Keratinocyte (primary cell): Measurements from ENCODE around the gene DENND4C. TPM values are rescaled to one million over a fixed set of nuclear protein-coding genes. Genes with fewer than 3 reads are reported as not detected.
A peak's percentile ranks its signal among the peaks of the same experiment; 100 is the strongest.

Source experiments
- DNase-seq: peaks from one replicate; pipeline ENCODE4 v3.0.0-alpha.2; 2011; ENCODE audit warnings: low read depth, missing footprints, low spot score
- FAIRE-seq: peaks from 2 replicates; lab custom pipeline; 2011; peaks lifted over from hg19 to GRCh38; lab: Jason Lieb, UNC
- H2AFZ ChIP-seq: 2 replicates; pipeline ENCODE4 v1.6.0; 2012; ENCODE audit warnings: low read length, control low read depth, inconsistent platforms; ENCODE audit not compliant: control insufficient read depth
- H3K27ac ChIP-seq: 2 replicates; pipeline ENCODE4 v1.5.1; 2011; ENCODE audit warnings: low read length; ENCODE audit not compliant: control insufficient read depth, insufficient read depth
- H3K27me3 ChIP-seq: 3 replicates; pipeline ENCODE4 v1.6.0; 2011; ENCODE audit warnings: low read length; ENCODE audit not compliant: control insufficient read depth, insufficient read depth; ENCODE audit errors: extremely low read depth
- H3K36me3 ChIP-seq, 2 experiments: 2 replicates in 1 of 2; 3 replicates in 1 of 2; pipeline ENCODE4 v1.5.1; 2011; ENCODE audit warnings: low read length in 2 of 2, mild to moderate bottlenecking in 1 of 2; ENCODE audit not compliant: control insufficient read depth in 2 of 2, insufficient read depth in 2 of 2; ENCODE audit errors: extremely low read depth in 1 of 2
- H3K4me1 ChIP-seq: 3 replicates; pipeline ENCODE4 v1.5.1; 2011; ENCODE audit warnings: low read length; ENCODE audit not compliant: control insufficient read depth, insufficient read depth; ENCODE audit errors: extremely low read depth
- H3K4me2 ChIP-seq: 3 replicates; pipeline ENCODE4 v1.6.0; 2011; ENCODE audit warnings: low read depth, low read length; ENCODE audit not compliant: control insufficient read depth, insufficient read depth; ENCODE audit errors: extremely low read depth
- H3K4me3 ChIP-seq, 3 experiments: fragments of 200-600 bp in 1 of 3; sonication (generic) in 1 of 3; 2 replicates in 2 of 3; 3 replicates in 1 of 3; pipeline ENCODE4 v1.5.1; 2011 to 2016; ENCODE audit warnings: low read length in 3 of 3, mild to moderate bottlenecking in 3 of 3, control low read depth in 2 of 3, inconsistent platforms in 1 of 3, low read depth in 1 of 3, mixed read lengths in 1 of 3, mixed run types in 1 of 3, moderate library complexity in 1 of 3; ENCODE audit not compliant: control insufficient read depth in 2 of 3, insufficient read depth in 2 of 3; ENCODE audit errors: extremely low read depth in 1 of 3
- H3K79me2 ChIP-seq: 2 replicates; pipeline ENCODE4 v1.6.0; 2012; ENCODE audit warnings: low read length; ENCODE audit not compliant: control insufficient read depth, insufficient read depth
- H3K9ac ChIP-seq: 3 replicates; pipeline ENCODE4 v1.6.0; 2011; ENCODE audit warnings: low read length; ENCODE audit not compliant: control insufficient read depth, insufficient read depth; ENCODE audit errors: extremely low read depth
- H3K9me1 ChIP-seq: 3 replicates; pipeline ENCODE4 v1.6.0; 2011; ENCODE audit warnings: low read length; ENCODE audit not compliant: control insufficient read depth, insufficient read depth; ENCODE audit errors: extremely low read depth
- H3K9me3 ChIP-seq: 2 replicates; pipeline ENCODE4 v1.5.1; 2012; ENCODE audit warnings: low read depth, low read length; ENCODE audit not compliant: control insufficient read depth
- H4K20me1 ChIP-seq: 3 replicates; pipeline ENCODE4 v1.6.0; 2011; ENCODE audit warnings: low read length; ENCODE audit not compliant: control insufficient read depth, insufficient read depth; ENCODE audit errors: extremely low read depth
- EZH2 ChIP-seq: IDR thresholded peaks from one replicate; pipeline ENCODE4 v1.6.1; 2012; ENCODE audit warnings: inconsistent platforms, mild to moderate bottlenecking, low read length, moderate library complexity
- dilution Hi-C: fragments of 300-500 bp; cut with MboI; formaldehyde crosslinking; loops from one replicate; pipeline ENCODE4 v1.7.0; 2020; ENCODE audit warnings: low sequenced_read_pairs; ENCODE audit not compliant: extremely low pct_ligation_motif_present
- polyA plus RNA-seq, 5 experiments: library from polyadenylated mRNA; depleted of rRNA in 3 of 5; stranded (reverse) in 3 of 5; stranded (forward) in 1 of 5; unstranded in 1 of 5; fragments of >200 nt; gene quantifications; 1 replicate in 1 of 5; 2 replicates in 3 of 5; 3 replicates in 1 of 5; pipeline versions ENCODE4 v1.2.1 to v1.2.3, GENCODE V29; 2011 to 2012; ENCODE audit warnings: missing spikeins in 2 of 5, low read depth in 1 of 5, low replicate concordance in 1 of 5
- TF ChIP-seq, protein P1 (sequence below), 3 experiments: IDR thresholded peaks in 1 of 3; conservative IDR thresholded peaks in 1 of 3; optimal IDR thresholded peaks in 1 of 3; 2 replicates in 2 of 3; 3 replicates in 1 of 3; pipeline versions ENCODE3 to v1.5.1; 2011; ENCODE audit warnings: low read length in 3 of 3, mild to moderate bottlenecking in 3 of 3, moderate library complexity in 2 of 3, control low read depth in 1 of 3, inconsistent platforms in 1 of 3; ENCODE audit not compliant: insufficient read depth in 2 of 3; ENCODE audit errors: extremely low read depth in 1 of 3

Gene DENND4C
- polyA plus RNA-seq, 1 donor (not counting 4 experiments of a cell fraction or from before 2014, with no cell fraction given) = 25.6 TPM

DNA sequence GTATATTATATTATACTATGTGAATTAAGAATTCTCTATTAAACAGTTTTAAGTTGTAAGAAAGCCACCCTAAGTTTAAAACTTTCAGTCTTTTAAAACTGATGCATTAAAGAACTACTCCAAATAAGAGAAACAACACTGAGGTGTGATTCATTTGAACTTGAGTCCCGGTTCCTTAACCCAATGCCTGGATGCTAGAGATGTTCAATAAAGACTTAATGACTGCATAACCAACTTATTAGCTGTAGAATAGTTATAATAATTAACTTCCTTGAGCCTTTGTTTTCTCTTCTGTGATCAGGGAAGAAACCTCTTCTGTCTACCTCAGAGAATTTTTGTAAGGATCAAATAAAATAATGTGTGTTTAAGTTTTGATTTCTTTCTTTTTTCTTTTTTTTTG lies 45.3 kb upstream of the DENND4C start:
- H4K20me1 ChIP-seq = no peaks in the 10 kb centered on the region
- no peak overlapping the region for H3K4me2 ChIP-seq
- no peak overlapping the region for H3K4me3 ChIP-seq
- H3K79me2 ChIP-seq = no peaks in the 10 kb centered on the region
- peaks cover 14% of the 10 kb centered on the region for H3K4me1 ChIP-seq
- no peak overlapping the region for H2AFZ ChIP-seq
- peak overlapping the region; percentile 48 for H3K9ac ChIP-seq
- H3K36me3 ChIP-seq = no peaks in the 10 kb centered on the region
- DNase-seq (no peak), FAIRE-seq (no peak)
- H3K27me3 ChIP-seq = no peaks in the 10 kb centered on the region
- dilution Hi-C loops = no loop called here
- no peaks in the 10 kb centered on the region for H3K9me3 ChIP-seq
- peak overlapping the region; percentile 90 for H3K27ac ChIP-seq
- no peaks in the 10 kb centered on the region for H3K9me1 ChIP-seq
- TF ChIP-seq EZH2 = no peak
- TF ChIP-seq, protein P1, sequence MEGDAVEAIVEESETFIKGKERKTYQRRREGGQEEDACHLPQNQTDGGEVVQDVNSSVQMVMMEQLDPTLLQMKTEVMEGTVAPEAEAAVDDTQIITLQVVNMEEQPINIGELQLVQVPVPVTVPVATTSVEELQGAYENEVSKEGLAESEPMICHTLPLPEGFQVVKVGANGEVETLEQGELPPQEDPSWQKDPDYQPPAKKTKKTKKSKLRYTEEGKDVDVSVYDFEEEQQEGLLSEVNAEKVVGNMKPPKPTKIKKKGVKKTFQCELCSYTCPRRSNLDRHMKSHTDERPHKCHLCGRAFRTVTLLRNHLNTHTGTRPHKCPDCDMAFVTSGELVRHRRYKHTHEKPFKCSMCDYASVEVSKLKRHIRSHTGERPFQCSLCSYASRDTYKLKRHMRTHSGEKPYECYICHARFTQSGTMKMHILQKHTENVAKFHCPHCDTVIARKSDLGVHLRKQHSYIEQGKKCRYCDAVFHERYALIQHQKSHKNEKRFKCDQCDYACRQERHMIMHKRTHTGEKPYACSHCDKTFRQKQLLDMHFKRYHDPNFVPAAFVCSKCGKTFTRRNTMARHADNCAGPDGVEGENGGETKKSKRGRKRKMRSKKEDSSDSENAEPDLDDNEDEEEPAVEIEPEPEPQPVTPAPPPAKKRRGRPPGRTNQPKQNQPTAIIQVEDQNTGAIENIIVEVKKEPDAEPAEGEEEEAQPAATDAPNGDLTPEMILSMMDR (optimal IDR thresholded peaks at IDR 0.05 in 1 of 3, IDR thresholded peaks at IDR 0.05 in 1 of 3, conservative IDR thresholded peaks at IDR 0.05 in 1 of 3; ENCODE audit: extremely low read depth in 1 of 3, insufficient read depth in 2 of 3, low read length in 3 of 3) = no peak

DNA sequence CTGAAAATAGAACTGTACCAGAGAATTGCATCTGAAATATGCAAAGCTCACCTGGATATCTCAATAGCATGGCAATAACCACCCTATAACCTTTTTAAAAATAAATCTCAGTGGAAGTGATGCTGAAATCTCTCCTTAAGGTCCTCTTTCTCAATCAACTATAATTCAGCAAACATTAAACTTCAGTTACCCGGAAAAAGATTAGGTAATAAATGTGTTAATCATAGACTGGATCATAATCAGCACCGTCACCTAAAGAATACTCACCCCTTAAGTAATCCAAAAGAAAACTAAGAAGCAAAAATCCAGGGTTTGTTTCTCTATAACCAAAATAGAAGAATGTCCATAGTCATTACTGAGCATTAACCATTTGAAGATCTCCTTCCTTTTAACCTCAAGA lies 44.3 kb upstream of the DENND4C start:
- no peak overlapping the region for H2AFZ ChIP-seq
- DNase-seq (no peak), FAIRE-seq (no peak)
- H3K4me2 ChIP-seq = no peak overlapping the region
- no peaks in the 10 kb centered on the region for H3K9me1 ChIP-seq
- peaks cover 14% of the 10 kb centered on the region for H3K4me1 ChIP-seq
- no peaks in the 10 kb centered on the region for H3K27me3 ChIP-seq
- no peaks in the 10 kb centered on the region for H3K9me3 ChIP-seq
- no peak overlapping the region for H3K27ac ChIP-seq
- no peaks in the 10 kb centered on the region for H3K79me2 ChIP-seq
- TF ChIP-seq, protein P1 (optimal IDR thresholded peaks at IDR 0.05 in 1 of 3, IDR thresholded peaks at IDR 0.05 in 1 of 3, conservative IDR thresholded peaks at IDR 0.05 in 1 of 3; ENCODE audit: extremely low read depth in 1 of 3, insufficient read depth in 2 of 3, low read length in 3 of 3) = no peak
- TF ChIP-seq EZH2 = no peak
- no peaks in the 10 kb centered on the region for H3K36me3 ChIP-seq
- dilution Hi-C loops = no loop called here
- H4K20me1 ChIP-seq = no peaks in the 10 kb centered on the region
- H3K4me3 ChIP-seq = no peak overlapping the region
- H3K9ac ChIP-seq = no peak overlapping the region
